IPS-15b (cell line): Measurements from ENCODE around the gene RCAN1.
"Not testable (repeated sequence)": the region's sequence is repeated elsewhere in the genome, so short reads cannot be mapped to it uniquely, and the experiment has no call there.

Experiments
- H3K27me3 ChIP-seq: one replicate; pipeline ENCODE4 v1.6.1; 2013; ENCODE audit warnings: low read length; ENCODE audit not compliant: control insufficient read depth, insufficient read depth
- H3K36me3 ChIP-seq: one replicate; pipeline ENCODE4 v1.6.1; 2013; ENCODE audit warnings: low read length; ENCODE audit not compliant: control insufficient read depth, insufficient read depth
- H3K4me1 ChIP-seq: one replicate; pipeline ENCODE4 v1.6.1; 2013; ENCODE audit warnings: mild to moderate bottlenecking, low read length; ENCODE audit not compliant: control insufficient read depth, insufficient read depth
- H3K4me3 ChIP-seq: one replicate; pipeline ENCODE4 v1.5.1; 2013; ENCODE audit warnings: low read depth, low read length
- H3K9ac ChIP-seq: one replicate; pipeline ENCODE4 v1.6.1; 2013; ENCODE audit warnings: low read depth, mild to moderate bottlenecking, low read length
- H3K9me3 ChIP-seq: one replicate; pipeline ENCODE4 v1.6.1; 2013; ENCODE audit warnings: mild to moderate bottlenecking, low read length; ENCODE audit not compliant: control insufficient read depth, insufficient read depth

Gene RCAN1

DNA sequence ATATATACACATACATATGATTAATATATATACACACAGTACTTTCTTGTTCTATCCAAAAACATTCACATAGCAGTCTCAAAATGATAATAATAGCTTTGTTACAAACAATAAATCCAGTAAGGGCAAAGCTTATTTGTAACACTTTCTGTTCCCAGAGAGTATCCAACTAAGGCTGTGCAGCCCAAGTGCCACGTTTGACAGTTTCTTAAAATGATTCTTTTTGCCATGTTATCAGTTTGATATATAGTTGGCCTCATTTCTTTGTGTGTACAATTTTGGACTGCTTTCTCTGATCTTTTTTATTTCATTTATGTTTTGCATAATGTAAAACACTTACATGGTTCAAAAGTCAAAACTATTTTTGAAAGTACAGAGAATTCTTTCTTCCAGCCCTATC is 114.7 kb downstream of the RCAN1 start:
- no peaks in the 10 kb centered on the region for H3K36me3 ChIP-seq
- no peaks in the 10 kb centered on the region for H3K9me3 ChIP-seq
- H3K9ac ChIP-seq: no peak overlapping the region
- no peaks in the 10 kb centered on the region for H3K27me3 ChIP-seq
- no peaks in the 10 kb centered on the region for H3K4me1 ChIP-seq
- no peak overlapping the region for H3K4me3 ChIP-seq

GRCh38 chr21:34499116-34499515 is 115.8 kb downstream of the RCAN1 start:
- Histone ChIP-seq H3K9ac (no peak overlapping the region), H3K4me1 (no peaks in the 10 kb centered on the region), H3K27me3 (no peaks in the 10 kb centered on the region), H3K4me3 (no peak overlapping the region), H3K9me3 (no peaks in the 10 kb centered on the region), H3K36me3 (no peaks in the 10 kb centered on the region)

GRCh38 chr21:34498623-34499022 is 116.3 kb downstream of the RCAN1 start:
- Histone ChIP-seq H3K27me3 (no peaks in the 10 kb centered on the region), H3K4me1 (no peaks in the 10 kb centered on the region), H3K9ac (no peak overlapping the region), H3K4me3 (no peak overlapping the region), H3K9me3 (no peaks in the 10 kb centered on the region), H3K36me3 (no peaks in the 10 kb centered on the region)

DNA sequence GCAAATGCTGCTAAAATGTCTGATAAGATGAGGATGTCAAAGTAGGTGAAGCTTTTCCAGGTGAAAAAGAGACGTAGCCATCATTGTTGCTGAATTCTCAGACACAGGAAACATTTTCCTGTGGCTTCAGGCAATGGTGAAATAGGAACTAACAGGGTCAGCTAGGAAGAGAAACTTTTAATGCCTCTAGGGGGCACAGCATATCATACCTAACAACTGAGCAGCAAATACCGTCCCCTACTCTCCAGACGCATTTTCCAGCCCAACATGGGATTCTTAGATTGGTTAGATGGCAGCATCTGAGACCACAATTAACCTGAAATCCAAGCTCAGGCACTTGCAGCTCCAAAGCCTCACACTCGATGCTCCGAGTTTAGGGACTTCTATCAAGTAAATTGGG is 131.1 kb downstream of the RCAN1 start:
- H3K9ac ChIP-seq, H3K4me1 ChIP-seq, H3K36me3 ChIP-seq, H3K4me3 ChIP-seq, H3K9me3 ChIP-seq, H3K27me3 ChIP-seq: not testable (repeated sequence)

GRCh38 chr21:34483435-34483834 is 131.5 kb downstream of the RCAN1 start:
- not testable (repeated sequence) for H3K4me1 ChIP-seq, H3K4me3 ChIP-seq, H3K27me3 ChIP-seq, H3K36me3 ChIP-seq, H3K9ac ChIP-seq, H3K9me3 ChIP-seq

GRCh38 chr21:34467333-34467732 is 147.6 kb downstream of the RCAN1 start:
- not testable (repeated sequence) for H3K9me3 ChIP-seq, H3K36me3 ChIP-seq, H3K4me1 ChIP-seq, H3K9ac ChIP-seq, H3K27me3 ChIP-seq, H3K4me3 ChIP-seq
